RPMI7951 (cell line): Measurements from ENCODE around the gene RHOJ. TPM values are rescaled to one million over a fixed set of nuclear protein-coding genes. Genes with fewer than 3 reads are reported as not detected.
"Not testable (repeated sequence)": the region's sequence is repeated elsewhere in the genome, so short reads cannot be mapped to it uniquely, and the experiment has no call there.

Experiments
- DNase-seq: peaks from one replicate; pipeline ENCODE4 v3.0.0-alpha.2; 2012; ENCODE audit warnings: low read depth
- total RNA-seq: library from RNA; depleted of rRNA; stranded (reverse); fragments of >200 nt; shearing (Covaris generic); gene quantifications from 2 replicates; pipeline ENCODE4 v1.2.3, GENCODE V29; 2014; rRNA removed

The RHOJ gene
- total RNA-seq, 1 experiment from 2014 or later: 0.12 TPM

- no peak for DNase-seq
Observed at GRCh38 chr14:63299351-63300110, 95.3 kb downstream of the RHOJ start.

GRCh38 chr14:63300854-63301253, 96.6 kb downstream of the RHOJ start:
- DNase-seq: no peak

DNA sequence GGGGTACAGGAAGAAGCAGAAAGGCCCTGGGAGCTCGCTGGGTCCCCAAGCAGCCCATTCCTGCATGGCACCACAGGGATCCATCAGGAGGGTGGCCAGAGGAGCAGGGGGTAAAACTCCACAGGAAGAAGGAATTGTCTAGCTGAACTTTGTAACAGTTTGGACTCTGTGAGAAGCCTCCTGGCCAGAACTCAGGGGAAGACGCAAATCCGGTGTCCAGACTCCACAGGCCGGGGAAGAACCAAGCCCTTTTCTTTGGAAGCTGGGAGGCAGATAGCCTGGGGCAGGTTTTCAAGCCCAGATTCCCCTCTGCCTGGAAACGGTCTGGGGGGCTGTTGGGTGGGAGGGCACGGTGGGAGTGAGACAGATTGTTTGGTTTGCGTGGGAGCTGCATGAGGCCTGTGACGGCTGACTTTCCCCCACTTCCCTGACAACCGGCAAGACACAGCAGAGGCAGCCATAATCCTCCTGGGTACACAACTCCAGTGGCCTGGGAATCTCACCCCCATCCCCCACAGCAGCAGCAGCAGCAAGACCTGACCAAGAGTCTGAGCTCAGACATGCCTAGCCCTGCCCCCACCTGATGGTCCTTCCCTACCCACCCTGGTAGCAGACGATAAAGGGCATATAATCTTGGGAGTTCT, 97.8 kb downstream of the RHOJ start:
- DNase-seq: no peak

DNA sequence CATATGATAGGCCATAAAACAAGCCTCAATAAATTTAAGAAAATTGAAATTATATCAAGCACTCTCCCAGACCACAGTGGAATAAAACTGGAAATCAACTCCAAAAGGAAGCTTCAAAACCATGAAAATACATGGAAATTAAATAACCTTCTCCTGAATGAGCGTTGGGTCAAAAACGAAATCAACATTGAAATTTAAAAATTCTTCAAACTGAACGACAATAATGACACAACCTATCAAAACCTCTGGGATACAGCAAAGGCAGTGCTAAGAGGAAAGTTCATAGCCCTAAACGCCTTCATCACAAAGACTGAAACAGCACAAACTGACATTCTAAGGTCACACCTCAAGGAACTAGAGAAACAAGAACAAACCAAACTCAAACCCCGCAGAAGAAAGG, 100.2 kb downstream of the RHOJ start:
- not testable (repeated sequence) for DNase-seq

GRCh38 chr14:63308723-63309317, 104.6 kb downstream of the RHOJ start:
- no peak for DNase-seq

- DNase-seq: no peak
Observed at GRCh38 chr14:63318835-63319234, 114.6 kb downstream of the RHOJ start, which contains the start of gene GPHB5. TSS of gene GPHB5 (minus strand) at chr14:63318935. CDS start at chr14:63317849, 1,086 bp downstream.

GRCh38 chr14:63322472-63322871, 118.2 kb downstream of the RHOJ start:
- DNase-seq: no peak

DNA sequence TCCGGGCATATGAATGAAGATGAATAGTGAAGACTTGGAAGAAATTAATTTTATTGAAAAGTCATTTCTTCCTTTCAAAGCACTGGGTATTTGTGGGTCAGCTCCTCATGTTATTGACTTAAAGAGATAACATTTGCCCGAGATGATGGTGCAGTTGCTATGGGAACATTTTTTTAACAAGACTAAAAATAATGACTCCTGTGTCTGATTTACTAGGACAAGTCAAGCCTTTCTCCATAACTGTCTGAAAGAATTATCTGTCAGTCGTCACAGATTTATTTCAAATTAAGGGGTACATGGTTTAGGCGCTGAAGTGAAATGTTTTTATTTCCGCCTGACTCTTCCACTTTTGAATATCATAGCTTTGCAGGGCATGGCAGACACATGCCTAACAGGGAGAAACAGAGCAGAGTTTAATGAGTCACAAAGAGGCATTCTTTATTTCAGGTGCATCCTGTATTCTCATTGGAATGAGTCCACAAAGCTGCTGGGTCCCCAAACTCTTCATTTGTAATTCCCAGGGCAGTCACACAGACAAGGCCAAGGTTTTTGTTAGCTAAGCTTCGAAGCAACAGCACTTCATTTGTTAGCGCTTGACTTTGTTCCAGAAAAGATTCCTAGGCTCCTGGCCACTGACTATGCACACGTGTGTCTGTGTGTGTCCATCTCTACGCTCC, 118.8 kb downstream of the RHOJ start:
- DNase-seq: no peak

DNA sequence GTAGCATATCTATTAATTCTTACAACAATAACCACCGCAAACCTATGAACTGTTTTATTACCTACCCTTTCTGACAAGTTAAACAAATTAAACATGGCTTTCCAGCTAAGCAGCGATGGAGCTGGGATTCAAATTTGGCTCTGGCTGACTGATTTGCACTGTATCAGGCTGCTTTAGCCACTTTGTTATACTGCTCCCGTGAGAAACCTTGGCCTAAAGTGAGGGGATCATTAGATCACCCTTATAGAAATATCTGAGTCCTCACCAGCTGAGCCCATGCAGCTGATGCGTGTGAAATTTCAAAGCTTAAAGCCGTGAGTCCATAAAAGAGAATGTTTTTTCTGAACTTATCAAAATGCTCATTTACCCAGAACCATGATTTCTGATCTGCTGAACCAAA, 122.6 kb downstream of the RHOJ start:
- DNase-seq: no peak

GRCh38 chr14:63328787-63329737, 124.8 kb downstream of the RHOJ start:
- no peak for DNase-seq

DNA sequence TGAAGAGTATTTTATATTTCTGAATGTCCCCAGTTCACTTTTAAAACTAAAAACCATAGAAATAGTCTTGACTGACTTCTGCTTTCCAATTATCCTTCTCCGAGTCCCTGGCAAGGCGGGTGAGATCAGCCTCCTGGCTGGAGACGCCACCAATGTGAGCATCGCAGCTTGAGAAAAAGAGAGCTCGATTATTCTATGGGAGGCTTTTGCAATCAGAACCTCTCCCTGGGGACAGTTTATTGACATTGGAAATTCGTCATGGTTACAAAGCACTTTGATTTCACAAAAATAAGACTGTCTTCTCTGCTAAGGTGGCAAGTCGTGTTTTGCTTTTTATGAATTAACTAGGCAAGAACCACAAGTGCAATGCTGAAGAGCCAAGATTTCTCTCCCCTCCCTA, 138.1 kb downstream of the RHOJ start:
- DNase-seq: no peak

Other genes starting within 250 kb of the RHOJ start
- under 0.01 TPM in 1 of 2 replicates, not detected in the other for gene KCNH5, start 159.0 kb upstream of the RHOJ start, total RNA-seq
- not detected in 2 replicates for gene GPHB5, start 114.5 kb downstream of the RHOJ start, total RNA-seq